Amygdala (tissue), 56 donors: ENCODE measurements around the gene KCNG4.

Source experiments
- DNase-seq, 56 donors: peaks; one replicate each; lab custom pipeline; 2025; lab: John Stamatoyannopoulos, UW

The KCNG4 gene

DNA sequence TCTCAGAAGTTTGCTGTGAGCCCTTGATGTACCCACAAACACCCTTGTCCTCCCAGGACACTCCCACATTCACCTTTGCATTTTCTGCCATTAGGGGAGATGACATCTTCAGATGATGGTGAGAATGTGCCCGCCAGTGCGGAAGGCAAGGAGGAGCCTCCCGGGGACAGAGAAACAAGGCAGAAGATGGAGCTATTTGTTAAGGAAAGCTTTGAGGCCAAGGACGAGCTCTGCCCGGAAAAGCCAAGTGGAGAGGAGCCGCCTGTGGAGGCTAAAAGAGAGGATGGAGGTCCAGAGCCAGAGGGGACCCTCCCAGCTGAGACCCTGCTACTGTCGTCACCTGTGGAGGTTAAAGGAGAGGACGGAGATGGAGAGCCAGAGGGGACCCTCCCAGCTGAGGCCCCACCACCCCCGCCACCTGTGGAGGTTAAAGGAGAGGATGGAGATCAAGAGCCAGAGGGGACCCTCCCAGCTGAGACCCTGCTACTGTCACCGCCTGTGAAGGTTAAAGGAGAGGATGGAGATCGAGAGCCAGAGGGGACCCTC, 70.0 kb downstream of the KCNG4 start:
- DNase-seq = no peak
